GM23338 (cell line): ENCODE results near the gene CD40. TPM values are rescaled to one million over a fixed set of nuclear protein-coding genes. Genes with fewer than 3 reads are reported as not detected.
A peak's percentile ranks its signal among the peaks of the same experiment; 100 is the strongest.
"Not testable (repeated sequence)": the region's sequence is repeated elsewhere in the genome, so short reads cannot be mapped to it uniquely, and the experiment has no call there.

ENCODE experiments used
- ATAC-seq: fragments of 200-7000 bp; cut with Tn5 transposase; 3 replicates; pipeline ENCODE4 v1.9.1; 2020
- DNase-seq: peaks from one replicate; pipeline ENCODE4 v3.0.0-alpha.2; 2015; ENCODE audit warnings: low spot score
- H2AFZ ChIP-seq: fragments of 200-600 bp; sonication (generic); 2 replicates; pipeline ENCODE4 v1.8.0; 2016; ENCODE audit warnings: antibody characterized with exemption, mild to moderate bottlenecking, moderate library complexity
- H3F3A ChIP-seq: fragments of 200-600 bp; sonication (generic); replicated peaks from 2 replicates; pipeline ENCODE4 v1.8.0; 2017; ENCODE audit warnings: antibody characterized with exemption, mixed run types, low read depth
- H3K27ac ChIP-seq: fragments of 200-600 bp; sonication (generic); 2 replicates; pipeline ENCODE4 v1.6.1; 2016; ENCODE audit warnings: low read depth
- H3K27me3 ChIP-seq: fragments of 200-600 bp; sonication (generic); 2 replicates; pipeline ENCODE4 v1.8.0; 2016; ENCODE audit warnings: mild to moderate bottlenecking, mixed run types, moderate library complexity; ENCODE audit not compliant: insufficient read depth
- H3K36me3 ChIP-seq: fragments of 200-600 bp; sonication (generic); 2 replicates; pipeline ENCODE4 v1.8.0; 2016; ENCODE audit warnings: mild to moderate bottlenecking; ENCODE audit not compliant: insufficient read depth
- H3K4me1 ChIP-seq: fragments of 200-600 bp; sonication (generic); 2 replicates; pipeline ENCODE4 v1.8.0; 2016; ENCODE audit warnings: mild to moderate bottlenecking, moderate library complexity; ENCODE audit not compliant: insufficient read depth
- H3K4me2 ChIP-seq: fragments of 200-600 bp; sonication (generic); 2 replicates; pipeline ENCODE4 v1.7.1; 2017; ENCODE audit warnings: mixed run types
- H3K4me3 ChIP-seq: fragments of 200-600 bp; sonication (generic); 2 replicates; pipeline ENCODE4 v1.6.1; 2016; ENCODE audit warnings: mixed run types
- H3K79me2 ChIP-seq: fragments of 200-600 bp; sonication (generic); replicated peaks from 2 replicates; pipeline ENCODE4 v1.8.0; 2017; ENCODE audit warnings: mild to moderate bottlenecking; ENCODE audit not compliant: insufficient read depth
- H3K9me2 ChIP-seq: fragments of 200-600 bp; sonication (generic); 2 replicates; pipeline ENCODE4 v1.8.0; 2017; ENCODE audit not compliant: insufficient read depth
- H4K20me1 ChIP-seq: fragments of 200-600 bp; sonication (generic); replicated peaks from 2 replicates; pipeline ENCODE4 v1.8.0; 2017; ENCODE audit warnings: mild to moderate bottlenecking; ENCODE audit not compliant: insufficient read depth
- H3K27ac Mint-ChIP-seq: 2 replicates; pipeline ENCODE4 v1.8.0; 2020; ENCODE audit warnings: inconsistent platforms, mild to moderate bottlenecking, moderate library complexity, mixed read lengths
- H3K27me3 Mint-ChIP-seq: 3 replicates; pipeline ENCODE4 v1.8.0; 2022; ENCODE audit warnings: low read depth, mild to moderate bottlenecking, moderate library complexity, mixed read lengths, inconsistent platforms; ENCODE audit not compliant: insufficient read depth, poor library complexity
- H3K36me3 Mint-ChIP-seq: 3 replicates; pipeline ENCODE4 v1.8.0; 2021; ENCODE audit warnings: low read depth, mild to moderate bottlenecking, inconsistent platforms, moderate library complexity, mixed read lengths
- H3K4me1 Mint-ChIP-seq: 3 replicates; pipeline ENCODE4 v1.8.0; 2020; ENCODE audit warnings: mild to moderate bottlenecking, inconsistent platforms, mixed read lengths
- H3K4me3 Mint-ChIP-seq: 3 replicates; pipeline ENCODE4 v1.8.0; 2021; ENCODE audit warnings: moderate library complexity, mild to moderate bottlenecking, inconsistent platforms, mixed read lengths
- H3K9me3 Mint-ChIP-seq: 3 replicates; pipeline ENCODE4 v1.8.0; 2020; ENCODE audit warnings: moderate library complexity, mild to moderate bottlenecking, inconsistent platforms, mixed read lengths
- CREB1 ChIP-seq: fragments of 250-450 bp; sonication (Bioruptor Pico); IDR thresholded peaks from 2 replicates; pipeline ENCODE4 v1.5.0; 2020; ENCODE audit warnings: low read depth, mild to moderate bottlenecking, moderate library complexity
- ETS1 ChIP-seq: IDR thresholded peaks from 2 replicates; pipeline ENCODE4 v1.6.1; 2016; ENCODE audit warnings: antibody characterized with exemption
- EZH2phosphoT487 ChIP-seq: fragments of 200-600 bp; sonication (generic); IDR thresholded peaks from one replicate; pipeline ENCODE4 v1.8.1; 2018; ENCODE audit warnings: antibody characterized with exemption; ENCODE audit not compliant: unreplicated experiment
- JUNB ChIP-seq: IDR thresholded peaks from one replicate; pipeline ENCODE4 v1.6.1; 2016; ENCODE audit warnings: antibody characterized with exemption; ENCODE audit not compliant: unreplicated experiment
- REST ChIP-seq: IDR thresholded peaks from one replicate; pipeline ENCODE4 v1.6.1; 2018; ENCODE audit warnings: antibody characterized with exemption; ENCODE audit not compliant: unreplicated experiment
- ZNF114 ChIP-seq: fragments of 250-450 bp; sonication (Bioruptor Pico); IDR thresholded peaks from 2 replicates; pipeline ENCODE4 v1.5.0; 2020; ENCODE audit warnings: mild to moderate bottlenecking, moderate library complexity
- ZNF462 ChIP-seq: fragments of 250-450 bp; sonication (Bioruptor Pico); IDR thresholded peaks from 2 replicates; pipeline ENCODE4 v1.5.0; 2020; ENCODE audit warnings: mild to moderate bottlenecking, moderate library complexity
- polyA plus RNA-seq: library from polyadenylated mRNA; unstranded; fragments of >200 nt; fragmentation: Nextera tagmentation; extraction: Ambion mirVana; gene quantifications from 2 replicates; pipeline ENCODE4 v1.2.1, GENCODE V29; 2016
- total RNA-seq: library from RNA; depleted of rRNA; stranded (reverse); fragments of >200 nt; shearing (Covaris generic); gene quantifications from 2 replicates; pipeline ENCODE4 v1.2.3, GENCODE V29; 2014

The CD40 gene
- total and polyA plus RNA-seq, 2 experiments from 2014 or later: 15.4 to 18.9 TPM

- H3K36me3 ChIP-seq, H3K9me3 Mint-ChIP-seq, H3K27ac Mint-ChIP-seq, ATAC-seq, H3K27ac ChIP-seq, H3F3A ChIP-seq, H3K27me3 Mint-ChIP-seq, H3K9me2 ChIP-seq, H3K36me3 Mint-ChIP-seq, H3K4me3 Mint-ChIP-seq: not testable (repeated sequence)
- H4K20me1 ChIP-seq: peaks cover 19% of the 10 kb centered on the region
- H3K27me3 ChIP-seq: peaks cover 12% of the 10 kb centered on the region
- peak overlapping the region; percentile 61 for H3K4me3 ChIP-seq
- H3K4me1 Mint-ChIP-seq: peaks cover 16% of the 10 kb centered on the region
- peaks cover 24% of the 10 kb centered on the region for H3K79me2 ChIP-seq
- peak overlapping the region; percentile 82 for H3K4me2 ChIP-seq
- H2AFZ ChIP-seq: peak overlapping the region; percentile 87
- peak; percentile 60 for DNase-seq
- peaks cover 15% of the 10 kb centered on the region for H3K4me1 ChIP-seq
Measured at GRCh38 chr20:46091622-46092535, 26.2 kb upstream of the CD40 start.

GRCh38 chr20:46093531-46093930 lies 24.6 kb upstream of the CD40 start:
- H3K36me3 Mint-ChIP-seq: peaks cover 2% of the 10 kb centered on the region; the same call in 1 of the 3 replicates
- Histone ChIP-seq H3K4me2 (no peak overlapping the region), H3K9me2 (peaks cover 4% of the 10 kb centered on the region; the same call in 1 of the 2 replicates), H3K4me1 (peaks cover 8% of the 10 kb centered on the region), H3K4me3 (no peak overlapping the region), H4K20me1 (peaks cover 4% of the 10 kb centered on the region), H3F3A (0 out of 2 replicates have a peak, but pooled peaks cover 3% of the 10 kb centered on the region), H3K27ac (no peak overlapping the region), H3K36me3 (no peaks in the 10 kb centered on the region), H3K79me2 (peaks cover 7% of the 10 kb centered on the region), H2AFZ (no peak overlapping the region), H3K27me3 (peaks cover 12% of the 10 kb centered on the region)
- peaks cover under 1% of the 10 kb centered on the region for H3K27me3 Mint-ChIP-seq
- H3K9me3 Mint-ChIP-seq: peaks cover 8% of the 10 kb centered on the region; the same call in 2 of the 3 replicates
- no peak for DNase-seq
- H3K4me1 Mint-ChIP-seq: peaks cover 6% of the 10 kb centered on the region
- ATAC-seq: no peak
- H3K4me3 Mint-ChIP-seq: no peak overlapping the region
- no peak overlapping the region for H3K27ac Mint-ChIP-seq
- TF ChIP-seq CREB1 (CRISPR knock-in tag) (no peak), ETS1 (no peak), REST (no peak), JUNB (no peak), ZNF114 (CRISPR knock-in tag) (no peak), EZH2phosphoT487 (no peak), ZNF462 (CRISPR knock-in tag) (no peak)
